Upper lobe of left lung (tissue), 6 donors: Measurements from ENCODE around the gene BNC2. TPM values are rescaled to one million over a fixed set of nuclear protein-coding genes. Genes with fewer than 3 reads are reported as not detected.
A peak's percentile ranks its signal among the peaks of the same experiment; 100 is the strongest.

Experiments
- ATAC-seq, 2 donors: fragments of 200-7000 bp; cut with Tn5 transposase; one replicate each; pipeline ENCODE4 v1.9.1; 2022; ENCODE audit warnings: mild to moderate bottlenecking in 2 of 2, moderate library complexity in 2 of 2; ENCODE audit not compliant: low FRiP score in 2 of 2
- DNase-seq, 2 donors: peaks; one replicate each; pipeline ENCODE4 v3.0.0-alpha.2; 2019 to 2020
- H3K27ac ChIP-seq, 4 donors: fragments of 200-600 bp; sonication (generic); one replicate each; pipeline ENCODE4 v1.5.1; 2016 to 2019
- H3K27me3 ChIP-seq, 4 donors: fragments of 200-600 bp; sonication (generic); one replicate each; pipeline ENCODE4 v1.5.1; 2017 to 2019
- H3K36me3 ChIP-seq, 4 donors: fragments of 200-600 bp; sonication (generic); one replicate each; pipeline ENCODE4 v1.5.1; 2016 to 2019
- H3K4me1 ChIP-seq, 4 donors: fragments of 200-600 bp; sonication (generic); one replicate each; pipeline ENCODE4 v1.5.1; 2018 to 2019
- H3K4me3 ChIP-seq, 4 donors: fragments of 200-600 bp; sonication (generic); one replicate each; pipeline ENCODE4 v1.5.1; 2017 to 2019; ENCODE audit warnings: mild to moderate bottlenecking in 2 of 4, moderate library complexity in 1 of 4
- H3K9me3 ChIP-seq, 4 donors: fragments of 200-600 bp; sonication (generic); one replicate each; pipeline ENCODE4 v1.5.1; 2018 to 2019
- CTCF ChIP-seq, 6 experiments: fragments of 450-650 bp in 4 of 6; fragments of 200-600 bp in 2 of 6; sonication (generic) in 2 of 6; IDR thresholded peaks; one replicate each; pipeline ENCODE4 v1.5.1; 2016 to 2019; ENCODE audit warnings: antibody characterized with exemption in 6 of 6
- EP300 ChIP-seq, 4 donors: sonication (generic); formaldehyde crosslinking; IDR thresholded peaks; one replicate each; pipeline ENCODE4 v1.5.1; 2017; ENCODE audit warnings: antibody characterized with exemption in 4 of 4, control low read depth in 2 of 4
- POLR2A ChIP-seq, 4 donors: fragments of 450-650 bp; IDR thresholded peaks; one replicate each; pipeline ENCODE4 v1.5.1; 2016 to 2017; ENCODE audit warnings: antibody characterized with exemption in 4 of 4, mild to moderate bottlenecking in 2 of 4
- POLR2AphosphoS5 ChIP-seq, 2 donors: sonication (generic); formaldehyde crosslinking; IDR thresholded peaks; one replicate each; pipeline ENCODE4 v1.5.1; 2017; ENCODE audit warnings: antibody characterized with exemption in 2 of 2
- WGBS, 2 donors: methylation state at CpG; one replicate each; pipeline ENCODE4 v1.1.5; 2017 to 2018; 5-methylcytosine and 5-hydroxymethylcytosine counted together
- total RNA-seq, 6 donors: library from RNA; depleted of rRNA in 4 of 6; stranded (reverse); fragments of >200 nt in 4 of 6; gene quantifications; one replicate each; pipeline versions ENCODE4 v1.1.0 to v1.2.1, GENCODE V29; 2016 to 2021
- donor health status: DM: no; HTN: no; CAD: no; lungs with moderate emphysema.
- donor health status: DM: no; HTN: yes; CAD: no; lungs with severe emphysema.

Gene BNC2
- total RNA-seq, 6 donors from 2014 or later, result 4.6 to 21.7 (median 10.7) TPM

GRCh38 chr9:16527573-16527972, 342.9 kb downstream of the BNC2 start:
- H3K27me3 ChIP-seq, result no peaks in the 10 kb centered on the region
- TF ChIP-seq CTCF (IDR thresholded peaks at IDR 0.05) (no peak), POLR2A (IDR thresholded peaks at IDR 0.05) (no peak), EP300 (IDR thresholded peaks at IDR 0.05) (no peak)
- H3K4me3 ChIP-seq, result no peak overlapping the region
- ATAC-seq (no peak), DNase-seq (no peak)
- H3K27ac ChIP-seq, result no peak overlapping the region
- no peaks in the 10 kb centered on the region for H3K36me3 ChIP-seq
- H3K9me3 ChIP-seq, result no peaks in the 10 kb centered on the region
- no peaks in the 10 kb centered on the region for H3K4me1 ChIP-seq
- 92 to 93% methylated on average over 9 of the region's 9 CpGs for WGBS, 2 donors

GRCh38 chr9:16526380-16526779, 344.1 kb downstream of the BNC2 start:
- Histone ChIP-seq H3K9me3 (no peaks in the 10 kb centered on the region), H3K27me3 (no peaks in the 10 kb centered on the region), H3K4me1 (peaks cover 0 to 6% (median 3%) of the 10 kb centered on the region in 4 donors), H3K27ac (no peak overlapping the region), H3K4me3 (no peak overlapping the region), H3K36me3 (no peaks in the 10 kb centered on the region)
- no peak for DNase-seq
- TF ChIP-seq POLR2AphosphoS5 (IDR thresholded peaks at IDR 0.05), result no peak
- TF ChIP-seq EP300 (IDR thresholded peaks at IDR 0.05), result no peak
- TF ChIP-seq POLR2A (IDR thresholded peaks at IDR 0.05), result no peak
- TF ChIP-seq CTCF (IDR thresholded peaks at IDR 0.05), result no peak
- no peak for ATAC-seq
- WGBS, 2 donors, result 58 to 80% methylated on average over 3 of the region's 3 CpGs

- ATAC-seq, result no peak
- H3K36me3 ChIP-seq, result no peaks in the 10 kb centered on the region
- no peaks in the 10 kb centered on the region for H3K9me3 ChIP-seq
- H3K4me1 ChIP-seq, result peaks cover 0 to 6% (median 3%) of the 10 kb centered on the region in 4 donors
- no peak for DNase-seq
- no peak overlapping the region for H3K4me3 ChIP-seq
- no peak overlapping the region for H3K27ac ChIP-seq
- TF ChIP-seq POLR2A (IDR thresholded peaks at IDR 0.05) (no peak), POLR2AphosphoS5 (IDR thresholded peaks at IDR 0.05) (no peak), EP300 (IDR thresholded peaks at IDR 0.05) (no peak), CTCF (IDR thresholded peaks at IDR 0.05) (no peak)
- H3K27me3 ChIP-seq, result no peaks in the 10 kb centered on the region
- 86 to 93% methylated on average over 2 of the region's 2 CpGs for WGBS, 2 donors
Measured at GRCh38 chr9:16524823-16525222, 345.6 kb downstream of the BNC2 start.

- H3K9me3 ChIP-seq, result no peaks in the 10 kb centered on the region
- ATAC-seq, result no peak
- H3K27me3 ChIP-seq, result no peaks in the 10 kb centered on the region
- TF ChIP-seq EP300 (IDR thresholded peaks at IDR 0.05) (no peak), POLR2A (IDR thresholded peaks at IDR 0.05) (no peak), POLR2AphosphoS5 (IDR thresholded peaks at IDR 0.05) (no peak), CTCF (IDR thresholded peaks at IDR 0.05) (no peak)
- WGBS, 2 donors, result 85 to 87% methylated on average over 3 of the region's 3 CpGs
- H3K4me3 ChIP-seq, result no peak overlapping the region
- DNase-seq, result no peak
- peaks cover 0 to 6% (median 3%) of the 10 kb centered on the region in 4 donors for H3K4me1 ChIP-seq
- H3K36me3 ChIP-seq, result no peaks in the 10 kb centered on the region
- no peak overlapping the region for H3K27ac ChIP-seq
Measured at GRCh38 chr9:16524078-16524477, 346.4 kb downstream of the BNC2 start.

GRCh38 chr9:16521868-16522411, 348.5 kb downstream of the BNC2 start:
- no peak overlapping the region for H3K4me3 ChIP-seq
- H3K27me3 ChIP-seq, result no peaks in the 10 kb centered on the region
- H3K4me1 ChIP-seq, result peaks cover 0 to 6% (median 3%) of the 10 kb centered on the region in 4 donors
- TF ChIP-seq POLR2A (IDR thresholded peaks at IDR 0.05), result no peak
- TF ChIP-seq POLR2AphosphoS5 (IDR thresholded peaks at IDR 0.05), result peak in 1 of 2 donors; percentile 49
- no peak for TF ChIP-seq CTCF (IDR thresholded peaks at IDR 0.05)
- no peak for TF ChIP-seq EP300 (IDR thresholded peaks at IDR 0.05)
- 46 to 48% methylated on average over 3 of the region's 3 CpGs for WGBS, 2 donors
- H3K9me3 ChIP-seq, result no peaks in the 10 kb centered on the region
- ATAC-seq, result peak; percentile 79 to 89
- H3K27ac ChIP-seq, result peak overlapping the region in 2 of 4 donors; percentile 9 to 18
- no peaks in the 10 kb centered on the region for H3K36me3 ChIP-seq
- DNase-seq, result peak in 1 of 2 donors; percentile 33
